GM18909 (cell line): ENCODE results near the gene PUM1.

Experiments used
- ATAC-seq: cut with Tn5 transposase; IDR thresholded peaks from one replicate; pipeline ENCODE4 v1.9.1; 2021; ENCODE audit warnings: mild to moderate bottlenecking; ENCODE audit not compliant: unreplicated experiment, poor library complexity

PUM1 gene

DNA sequence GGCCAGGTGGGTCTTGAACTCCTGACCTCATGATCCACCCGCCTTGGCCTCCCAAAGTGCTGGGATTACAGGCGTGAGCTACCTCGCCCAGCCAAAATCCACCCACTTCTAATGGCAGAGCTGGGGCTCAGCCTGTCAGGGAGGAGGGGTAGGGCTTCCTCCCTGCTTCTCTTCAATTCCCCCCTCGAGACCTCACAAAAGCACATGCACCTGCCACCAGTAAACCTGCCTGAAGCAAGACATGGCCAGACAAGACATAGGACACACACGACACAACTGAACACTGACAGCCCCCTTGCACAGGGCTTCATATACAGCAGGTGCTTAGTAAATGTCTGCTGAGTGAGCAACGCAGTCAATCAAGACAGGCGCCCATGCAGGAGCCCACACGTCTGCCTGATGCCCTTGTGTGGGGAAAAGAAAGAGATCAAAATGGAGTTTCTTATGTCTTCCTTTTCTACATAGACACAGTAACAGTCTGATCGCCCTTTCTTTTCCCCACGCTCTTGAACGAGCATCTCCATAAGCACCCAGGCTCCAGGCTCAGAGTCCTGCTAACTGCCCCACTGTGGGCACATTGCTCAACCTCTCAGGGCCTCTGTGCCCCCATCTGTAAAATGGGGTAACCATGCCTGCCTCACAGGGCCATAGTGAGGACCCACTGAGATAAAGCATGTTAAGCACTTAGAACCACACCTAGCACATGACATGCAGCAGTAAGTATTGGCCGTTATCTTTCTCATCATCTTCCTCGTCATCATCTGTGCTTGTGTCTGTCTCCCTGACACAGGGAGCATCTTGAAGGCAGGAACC is 165.7 kb downstream of the PUM1 start:
- ATAC-seq = no peak

DNA sequence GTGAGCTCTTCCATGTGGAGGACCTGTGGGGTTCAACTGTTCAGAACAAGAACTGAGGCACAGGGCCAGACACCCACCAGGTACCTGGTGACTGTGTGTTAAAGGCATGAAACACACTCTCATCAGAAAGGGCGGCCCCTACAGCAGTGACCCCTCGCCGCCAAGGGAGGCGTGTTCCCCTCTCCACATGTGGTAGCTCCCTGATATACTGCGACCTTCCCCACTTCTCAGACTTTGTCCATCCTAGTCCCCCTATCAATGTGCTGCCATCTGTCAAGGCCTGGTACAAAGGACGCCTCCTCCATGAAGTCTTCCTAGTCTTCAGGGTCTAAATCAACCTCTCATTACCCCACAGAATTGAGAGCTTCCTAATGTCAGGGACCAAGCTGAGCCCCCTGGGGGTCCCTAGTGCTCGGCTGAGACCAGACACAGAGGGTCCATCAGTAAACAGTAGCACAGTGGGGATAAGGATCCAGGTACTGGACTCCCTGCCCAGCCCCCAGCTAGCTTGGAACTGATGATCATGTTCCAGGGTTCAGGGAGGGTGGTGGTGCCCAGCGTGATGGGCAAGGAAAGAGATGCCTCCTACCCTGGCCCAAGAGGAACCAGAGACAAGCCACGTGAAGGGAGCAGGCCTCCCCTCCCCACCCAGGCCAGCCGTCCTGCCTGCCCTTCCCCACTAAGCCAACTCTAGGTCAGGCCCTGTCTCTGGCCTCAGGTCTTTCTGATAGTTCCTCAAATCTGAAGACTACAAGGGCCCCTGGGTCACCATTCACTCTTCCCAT is 167.3 kb downstream of the PUM1 start:
- ATAC-seq = no peak

DNA sequence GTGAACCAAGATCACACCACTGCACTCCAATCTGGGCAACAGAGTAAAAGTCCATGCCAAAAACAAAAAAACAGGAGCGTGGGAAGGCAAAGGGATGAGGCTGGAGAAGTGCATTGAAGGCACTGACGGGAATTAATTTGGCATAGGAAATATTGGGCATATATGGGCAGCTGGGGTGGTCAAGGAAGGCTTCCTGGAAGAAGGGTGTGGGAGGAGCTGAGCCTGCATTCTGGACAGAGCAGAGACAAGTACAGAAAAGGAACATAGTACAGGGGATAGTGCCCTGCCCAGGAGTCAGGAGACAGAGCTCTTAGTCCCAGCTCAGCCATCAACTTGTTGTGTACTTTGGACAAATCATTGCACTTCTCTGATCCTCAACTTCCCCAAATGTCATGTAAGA is 168.6 kb downstream of the PUM1 start:
- ATAC-seq = no peak

DNA sequence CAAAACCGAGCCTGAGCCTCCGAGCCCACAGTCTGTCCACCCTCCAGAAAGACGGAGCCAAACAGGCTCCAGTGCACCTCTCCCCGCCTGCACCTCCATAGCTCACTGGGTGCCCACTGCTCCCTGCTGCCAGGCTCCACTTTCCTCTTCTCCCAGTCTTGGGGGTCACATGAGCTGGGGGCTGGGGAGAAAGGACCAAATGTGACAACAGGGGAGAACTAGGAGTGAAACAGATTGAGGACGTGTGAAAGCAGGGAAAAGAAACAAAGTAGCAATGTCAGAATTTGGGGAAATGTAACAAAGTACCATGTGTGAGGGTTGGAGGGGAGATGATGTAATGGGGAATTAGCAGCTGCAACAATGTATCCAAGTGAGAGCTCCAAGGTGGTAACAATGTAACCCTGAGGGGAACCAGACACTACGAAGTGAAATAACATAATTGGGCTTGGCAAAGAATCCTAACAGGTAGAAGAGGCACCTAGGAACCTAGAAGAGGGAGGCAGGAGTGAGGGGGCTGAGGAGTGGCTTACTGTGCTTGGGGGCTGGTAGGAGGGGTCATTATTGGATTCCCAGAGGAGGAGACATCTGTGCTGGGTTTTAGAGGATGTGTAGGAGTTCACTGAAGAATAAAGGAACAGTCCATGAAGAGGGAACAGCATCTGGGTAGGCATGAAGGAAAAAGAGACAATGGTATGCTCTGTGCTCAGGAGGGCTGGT is 169.4 kb downstream of the PUM1 start:
- ATAC-seq = no peak

DNA sequence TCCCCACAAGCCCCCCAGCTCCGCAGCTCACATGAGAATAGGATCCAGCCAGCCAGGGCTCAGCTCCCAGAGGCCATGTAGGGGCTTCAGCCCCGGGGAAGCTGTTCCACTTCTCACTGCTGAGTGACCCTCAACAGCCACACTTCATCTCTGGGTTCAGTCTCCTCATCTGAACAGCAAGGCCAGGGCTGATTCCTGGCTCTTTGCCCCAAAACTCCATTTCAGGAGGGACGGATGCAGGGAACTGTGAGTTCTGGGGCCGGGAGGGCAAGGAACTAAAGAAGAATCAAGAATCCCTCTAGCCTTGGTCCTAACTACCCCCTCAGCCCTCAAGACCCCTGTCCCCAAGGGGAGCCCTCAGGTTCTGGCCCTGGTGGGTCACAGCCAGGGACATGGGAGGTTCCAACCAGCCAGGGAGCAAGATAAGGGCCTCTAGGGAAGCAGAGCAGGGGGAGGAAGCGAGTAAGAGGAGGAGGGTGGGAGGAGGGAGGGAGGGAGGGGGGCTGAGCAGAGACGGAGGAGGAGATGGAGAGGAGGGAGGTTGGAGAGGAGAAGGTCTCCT is 170.1 kb downstream of the PUM1 start:
- ATAC-seq = no peak

DNA sequence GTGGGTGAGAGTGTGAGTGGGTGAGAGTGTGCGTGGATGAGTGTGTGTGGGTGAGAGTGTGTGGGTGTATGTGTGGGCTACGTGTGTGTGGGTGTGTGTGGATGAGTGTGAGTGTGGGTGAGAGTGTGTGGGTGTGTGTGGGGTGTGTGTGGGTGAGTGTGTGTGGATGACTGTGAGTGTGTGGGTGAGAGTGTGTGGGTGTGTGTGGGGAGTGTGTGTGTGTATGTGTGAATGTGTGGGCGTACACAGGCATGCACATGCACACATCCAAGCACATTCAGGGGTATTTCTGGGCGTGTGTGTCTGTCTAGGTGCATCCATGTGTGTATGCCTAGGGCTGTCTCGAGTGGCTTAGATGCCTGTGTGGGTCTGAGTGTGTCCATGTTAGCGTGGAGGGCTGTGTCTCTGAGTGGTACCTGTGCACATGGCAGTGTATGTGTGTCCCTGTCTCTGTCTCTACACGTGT is 171.0 kb downstream of the PUM1 start:
- ATAC-seq = no peak

DNA sequence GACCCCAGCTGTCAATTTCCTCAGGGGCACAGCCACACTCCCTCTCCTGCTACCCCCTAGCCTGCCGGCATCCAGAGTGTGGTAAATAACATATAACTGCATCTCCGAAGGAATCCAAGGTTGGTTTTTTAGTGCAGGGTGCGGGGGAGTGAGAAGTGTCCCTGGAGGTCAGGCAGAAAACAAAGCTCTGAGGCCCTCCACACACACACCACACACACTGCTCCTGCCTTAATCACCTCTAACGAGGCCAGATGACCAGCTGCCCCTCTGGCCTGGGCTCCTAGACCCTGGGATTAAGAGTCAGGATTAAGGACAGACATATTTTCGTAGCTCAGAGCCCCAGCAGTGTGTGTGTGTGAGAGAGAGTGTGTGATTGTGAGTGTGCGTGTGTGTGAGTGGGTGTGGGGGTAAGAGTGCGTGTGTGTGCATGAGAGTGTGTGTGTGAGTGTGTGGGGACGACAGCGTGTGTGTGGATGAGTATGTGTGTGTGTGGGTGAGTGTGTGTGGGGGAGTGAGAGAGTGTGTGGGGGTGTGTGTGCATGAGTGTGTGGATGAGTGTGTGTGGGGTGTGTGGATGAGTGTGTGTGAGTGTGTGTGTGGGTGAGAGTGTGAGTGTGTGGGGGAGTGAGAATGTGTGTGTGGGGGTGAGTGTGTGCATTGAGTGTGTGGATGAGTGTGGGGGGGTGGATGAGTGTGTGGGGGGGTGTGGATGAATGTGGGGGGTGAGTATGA is 171.6 kb downstream of the PUM1 start:
- no peak for ATAC-seq

DNA sequence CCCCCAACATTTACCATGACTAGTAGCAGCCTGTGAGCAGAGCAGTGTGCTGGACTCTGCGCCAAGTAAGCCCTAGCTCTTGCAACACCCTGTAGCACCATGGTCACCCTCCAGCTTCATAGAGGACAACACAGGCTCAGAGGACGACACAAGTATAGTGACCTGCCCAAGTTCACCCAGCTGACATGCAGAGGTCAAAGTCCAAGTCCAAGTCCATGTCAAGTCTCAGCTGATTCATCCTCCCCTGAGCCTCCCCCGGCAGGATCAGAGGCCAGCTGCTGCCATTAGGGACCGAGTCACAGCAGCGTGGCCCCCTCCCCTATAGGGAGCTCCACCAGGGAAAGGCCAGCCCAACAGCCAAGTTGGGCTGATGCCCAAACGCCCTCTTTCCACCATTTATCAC is 172.8 kb downstream of the PUM1 start:
- ATAC-seq = no peak

DNA sequence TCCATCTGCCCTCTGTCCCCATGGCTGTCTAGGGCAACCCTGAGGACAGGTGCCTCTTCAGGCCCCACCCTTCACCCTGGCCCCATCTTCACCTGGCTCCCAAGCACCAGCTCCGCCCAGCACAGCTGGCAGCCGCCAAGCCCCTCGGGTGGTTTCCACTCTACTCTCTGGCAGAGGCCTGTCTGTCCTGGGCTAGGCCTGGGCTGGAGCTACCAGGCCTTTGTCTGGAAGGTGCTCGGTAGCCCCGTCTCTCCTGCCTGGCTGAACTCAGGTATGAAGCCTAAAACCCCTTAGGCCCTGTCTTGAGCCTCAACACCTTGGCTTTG is 174.3 kb downstream of the PUM1 start:
- no peak for ATAC-seq

DNA sequence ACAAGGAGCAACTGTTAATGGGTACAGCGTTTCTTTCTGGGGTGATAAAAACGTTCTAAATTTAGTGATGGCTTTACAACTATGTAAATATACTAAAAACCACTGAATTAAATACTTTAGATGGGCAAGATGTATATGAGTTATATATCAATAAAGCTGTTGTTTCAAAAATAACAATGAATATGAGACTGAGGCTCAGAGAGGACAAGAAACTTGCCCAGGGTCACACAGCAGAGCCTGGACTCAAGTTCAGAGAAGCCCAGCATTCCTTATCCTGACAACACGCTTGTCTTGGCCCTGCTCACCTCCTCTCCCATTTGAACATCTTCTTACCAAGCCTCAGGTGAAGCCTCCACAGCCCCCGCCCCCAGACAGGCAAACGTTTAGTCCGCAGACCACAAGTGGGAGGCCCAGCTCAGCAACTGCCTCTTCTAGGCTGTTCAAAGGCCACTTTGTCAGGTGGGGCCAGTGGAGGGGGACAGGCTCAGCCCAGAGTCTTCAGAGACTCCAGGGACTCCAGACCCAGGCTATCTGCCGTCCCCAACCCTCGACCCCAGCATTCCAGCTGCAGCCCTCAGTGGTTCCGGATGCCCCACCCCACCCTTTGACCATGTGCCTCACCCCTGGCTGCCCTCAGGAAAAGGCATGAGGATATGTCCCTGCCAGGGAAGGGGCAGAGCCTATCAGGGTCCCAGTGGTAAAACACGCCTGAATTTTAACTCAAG is 174.9 kb downstream of the PUM1 start:
- no peak for ATAC-seq

DNA sequence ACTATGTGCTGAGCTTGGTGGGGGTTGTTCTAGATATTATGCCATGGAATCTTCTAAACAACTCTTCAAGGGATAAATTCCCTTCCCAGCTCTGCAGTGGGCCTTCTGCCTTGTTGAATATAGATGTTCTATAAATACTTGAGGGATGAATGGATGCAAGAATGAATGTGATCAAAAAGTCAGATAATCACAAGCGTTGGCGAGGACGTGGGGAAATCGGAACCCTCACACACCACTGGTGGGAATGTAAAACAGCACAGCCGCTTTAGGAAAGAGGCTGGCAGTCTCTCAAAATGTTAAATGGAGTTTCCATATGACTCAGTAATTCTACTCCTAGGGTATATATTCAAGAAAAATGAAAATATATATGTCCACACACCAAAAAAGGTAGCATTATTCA is 176.0 kb downstream of the PUM1 start:
- ATAC-seq = no peak

DNA sequence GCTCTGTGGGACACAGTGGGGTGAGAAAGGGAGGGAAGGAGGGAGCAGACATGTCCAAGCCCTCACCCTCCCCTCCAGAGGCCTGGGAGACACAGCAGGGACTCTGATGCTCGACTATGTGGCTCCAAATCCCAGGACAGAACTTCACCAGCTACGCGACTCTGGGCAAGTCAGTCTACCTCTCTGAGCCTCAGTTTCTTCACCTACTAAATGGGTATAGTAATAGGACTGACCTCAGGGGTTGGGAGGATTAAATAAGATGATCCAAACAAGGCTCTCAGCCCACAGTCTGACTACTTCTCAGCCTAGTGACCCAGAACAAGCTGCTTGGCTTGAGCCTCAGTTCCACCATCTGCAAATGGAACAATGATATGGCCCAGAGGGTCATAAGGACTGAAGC is 176.5 kb downstream of the PUM1 start:
- no peak for ATAC-seq

DNA sequence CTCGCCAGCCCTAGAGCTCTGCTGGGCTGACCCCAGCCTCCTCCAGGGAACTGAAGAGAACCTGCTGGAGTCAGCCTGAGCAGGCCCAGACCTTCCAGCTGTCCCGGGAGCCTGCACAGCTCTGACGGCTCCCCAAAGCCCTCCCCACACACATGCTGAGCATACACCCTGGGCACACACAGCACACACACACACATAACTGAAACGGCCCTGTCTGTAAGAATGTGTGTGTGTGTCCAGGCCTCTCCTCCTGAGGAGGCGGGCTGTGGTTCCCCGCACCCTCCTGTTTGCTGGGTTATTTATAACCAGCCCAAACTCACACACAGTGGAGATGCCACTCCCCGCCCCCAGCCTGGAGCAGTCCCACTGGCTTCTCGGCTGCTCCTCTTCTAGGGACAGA is 177.1 kb downstream of the PUM1 start:
- ATAC-seq = no peak

DNA sequence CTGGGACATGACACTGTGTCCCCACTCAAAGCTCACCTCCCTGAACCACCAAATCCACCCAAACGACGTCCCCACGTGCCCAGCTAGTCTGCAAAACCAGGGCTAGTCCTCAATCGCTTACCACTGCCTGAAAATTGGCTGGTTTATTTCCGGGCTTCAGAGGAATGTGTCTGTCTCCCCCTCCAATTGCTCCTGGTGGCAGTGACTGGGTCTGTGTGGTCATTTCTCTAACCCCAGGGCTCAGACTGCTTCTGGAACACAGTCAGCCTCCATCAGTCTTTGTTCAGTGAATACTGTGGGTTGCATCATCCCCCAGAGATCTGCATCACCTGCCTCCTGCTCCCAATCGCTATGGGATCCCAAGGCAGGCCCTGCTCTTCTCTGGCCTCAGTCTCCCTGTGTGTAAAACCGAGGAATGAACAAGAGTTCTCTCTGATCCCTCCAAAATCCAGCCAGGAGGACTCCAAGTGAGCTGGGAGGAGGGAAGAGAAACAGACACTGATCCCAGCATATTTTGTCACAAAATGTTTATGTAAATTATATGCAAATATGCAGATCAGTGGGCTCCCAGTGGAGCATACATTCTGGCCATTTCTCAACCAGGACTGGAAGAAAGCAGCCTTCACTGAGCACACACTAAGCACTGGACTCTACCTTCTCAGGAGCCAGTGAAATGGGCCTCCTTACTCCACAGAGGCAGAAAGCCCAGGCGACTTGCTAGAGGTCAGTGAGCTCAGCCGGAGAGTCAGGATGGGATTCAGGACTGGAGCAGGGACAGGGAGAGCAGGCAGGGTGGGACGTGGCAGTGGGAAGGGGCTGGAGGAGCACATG is 177.8 kb downstream of the PUM1 start:
- no peak for ATAC-seq

DNA sequence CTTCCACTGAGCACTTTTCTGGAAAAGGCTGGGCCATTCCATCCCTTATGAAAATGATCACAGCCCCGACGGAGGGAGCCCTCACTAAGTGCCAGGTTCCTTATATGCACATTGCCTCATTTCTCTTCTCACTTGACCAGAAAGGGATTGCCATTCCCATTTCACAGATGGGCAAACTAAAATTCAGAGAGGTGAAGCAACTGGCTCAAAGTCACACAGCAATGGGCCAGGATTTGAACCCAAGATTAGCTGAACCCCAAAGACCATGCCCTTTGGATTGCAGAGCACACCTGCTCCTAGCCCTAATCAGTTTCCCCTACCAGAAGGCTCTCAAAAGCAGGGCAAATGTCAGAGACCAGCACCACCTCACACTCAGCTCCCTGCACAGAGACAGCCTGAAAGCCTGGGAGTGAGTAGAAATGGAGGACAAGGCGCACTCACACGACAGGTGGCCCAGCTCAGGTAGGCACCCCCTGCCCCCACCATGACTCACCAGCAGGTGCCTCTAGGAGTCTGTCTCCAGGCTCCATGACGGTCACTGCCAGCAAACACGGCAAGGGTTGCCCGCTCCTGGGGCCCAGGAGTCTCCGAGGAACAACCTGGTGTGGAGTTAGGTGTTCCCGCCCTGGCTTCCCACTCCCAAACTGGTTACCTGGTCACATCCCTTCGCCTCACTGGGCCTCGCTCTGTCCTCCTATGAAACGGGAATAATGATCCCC is 178.6 kb downstream of the PUM1 start:
- ATAC-seq = no peak

DNA sequence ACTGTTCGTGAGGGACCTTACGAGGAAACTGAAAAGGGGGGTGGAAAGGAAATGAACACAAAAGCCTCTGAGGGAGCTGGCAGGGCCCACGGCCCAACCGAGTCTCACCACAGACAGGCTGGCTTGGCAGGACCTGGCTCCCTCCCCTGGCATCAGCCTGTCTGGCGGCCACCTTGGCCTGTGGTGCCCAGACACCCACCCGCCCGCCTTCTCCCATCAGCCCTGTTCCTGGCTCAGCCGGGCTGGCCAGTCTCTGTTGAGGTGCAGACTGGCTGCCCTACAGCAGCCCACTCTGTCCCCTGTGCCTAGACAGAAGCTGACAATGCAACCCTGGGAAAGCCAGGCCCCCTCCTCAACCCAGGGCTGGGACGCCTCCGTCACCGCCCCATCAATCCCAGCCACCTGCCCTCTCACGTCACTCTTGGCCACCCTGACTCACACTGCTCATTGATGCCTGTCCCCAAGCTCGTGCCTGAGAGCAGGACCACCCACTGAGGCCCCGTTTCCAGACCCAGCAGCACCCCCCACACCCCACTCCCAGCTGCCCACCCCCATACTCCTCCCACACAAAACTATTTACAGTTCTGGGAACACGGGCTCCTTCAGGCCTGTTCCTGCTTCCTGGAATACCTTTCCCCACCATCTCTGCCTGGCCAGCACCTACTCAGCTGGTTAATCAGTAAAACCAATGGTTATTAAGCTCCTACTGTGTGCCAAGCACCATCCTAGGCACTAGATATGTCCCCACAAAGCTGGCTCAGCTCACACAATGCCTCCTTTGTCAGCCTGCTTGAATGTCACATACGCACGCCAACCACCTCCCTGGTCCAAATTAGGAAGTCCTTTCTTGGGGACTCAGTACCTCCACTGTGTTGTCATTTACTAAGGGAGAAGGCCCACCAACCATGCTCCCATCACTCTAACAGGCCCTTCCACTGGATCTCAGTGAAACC is 179.7 kb downstream of the PUM1 start:
- ATAC-seq = no peak

DNA sequence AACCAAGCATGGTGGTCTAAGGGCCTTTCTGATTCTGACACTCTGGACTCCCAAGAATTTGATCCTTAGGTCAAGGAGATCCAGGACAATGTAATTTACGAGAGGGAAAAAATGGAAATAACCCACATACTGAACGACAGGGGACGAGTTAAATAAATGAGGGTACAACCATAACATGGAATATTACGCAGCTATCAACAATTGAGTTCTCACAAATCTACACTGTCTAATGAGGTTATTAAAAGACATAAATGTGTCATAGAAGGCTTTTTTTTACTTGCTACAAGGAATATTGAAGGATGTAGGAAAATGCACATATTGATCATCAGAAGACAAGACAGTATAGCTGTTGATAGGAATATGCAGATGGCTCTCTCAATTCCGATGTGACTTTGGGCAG is 180.8 kb downstream of the PUM1 start:
- ATAC-seq = no peak
